Cardiac atrium fibroblast (primary cell): Measurements from ENCODE around the gene NCAPG2. TPM values are rescaled to one million over a fixed set of nuclear protein-coding genes. Genes with fewer than 3 reads are reported as not detected.

ENCODE experiments used
- total RNA-seq: library from RNA; depleted of rRNA; stranded (reverse); fragments of >200 nt; gene quantifications from 2 replicates; pipeline ENCODE4 v1.2.3, GENCODE V29; 2015

Gene NCAPG2, protein sequence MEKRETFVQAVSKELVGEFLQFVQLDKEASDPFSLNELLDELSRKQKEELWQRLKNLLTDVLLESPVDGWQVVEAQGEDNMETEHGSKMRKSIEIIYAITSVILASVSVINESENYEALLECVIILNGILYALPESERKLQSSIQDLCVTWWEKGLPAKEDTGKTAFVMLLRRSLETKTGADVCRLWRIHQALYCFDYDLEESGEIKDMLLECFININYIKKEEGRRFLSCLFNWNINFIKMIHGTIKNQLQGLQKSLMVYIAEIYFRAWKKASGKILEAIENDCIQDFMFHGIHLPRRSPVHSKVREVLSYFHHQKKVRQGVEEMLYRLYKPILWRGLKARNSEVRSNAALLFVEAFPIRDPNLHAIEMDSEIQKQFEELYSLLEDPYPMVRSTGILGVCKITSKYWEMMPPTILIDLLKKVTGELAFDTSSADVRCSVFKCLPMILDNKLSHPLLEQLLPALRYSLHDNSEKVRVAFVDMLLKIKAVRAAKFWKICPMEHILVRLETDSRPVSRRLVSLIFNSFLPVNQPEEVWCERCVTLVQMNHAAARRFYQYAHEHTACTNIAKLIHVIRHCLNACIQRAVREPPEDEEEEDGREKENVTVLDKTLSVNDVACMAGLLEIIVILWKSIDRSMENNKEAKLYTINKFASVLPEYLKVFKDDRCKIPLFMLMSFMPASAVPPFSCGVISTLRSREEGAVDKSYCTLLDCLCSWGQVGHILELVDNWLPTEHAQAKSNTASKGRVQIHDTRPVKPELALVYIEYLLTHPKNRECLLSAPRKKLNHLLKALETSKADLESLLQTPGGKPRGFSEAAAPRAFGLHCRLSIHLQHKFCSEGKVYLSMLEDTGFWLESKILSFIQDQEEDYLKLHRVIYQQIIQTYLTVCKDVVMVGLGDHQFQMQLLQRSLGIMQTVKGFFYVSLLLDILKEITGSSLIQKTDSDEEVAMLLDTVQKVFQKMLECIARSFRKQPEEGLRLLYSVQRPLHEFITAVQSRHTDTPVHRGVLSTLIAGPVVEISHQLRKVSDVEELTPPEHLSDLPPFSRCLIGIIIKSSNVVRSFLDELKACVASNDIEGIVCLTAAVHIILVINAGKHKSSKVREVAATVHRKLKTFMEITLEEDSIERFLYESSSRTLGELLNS
- total RNA-seq = 6.0 and 6.5 TPM in 2 replicates

GRCh38 chr7:158704524-158705233 lies at the start of gene NCAPG2:
Gene NCAPG2, minus strand, starts transcription at chr7:158704804. Its CDS starts 2,905 bp downstream, at chr7:158701899.

DNA sequence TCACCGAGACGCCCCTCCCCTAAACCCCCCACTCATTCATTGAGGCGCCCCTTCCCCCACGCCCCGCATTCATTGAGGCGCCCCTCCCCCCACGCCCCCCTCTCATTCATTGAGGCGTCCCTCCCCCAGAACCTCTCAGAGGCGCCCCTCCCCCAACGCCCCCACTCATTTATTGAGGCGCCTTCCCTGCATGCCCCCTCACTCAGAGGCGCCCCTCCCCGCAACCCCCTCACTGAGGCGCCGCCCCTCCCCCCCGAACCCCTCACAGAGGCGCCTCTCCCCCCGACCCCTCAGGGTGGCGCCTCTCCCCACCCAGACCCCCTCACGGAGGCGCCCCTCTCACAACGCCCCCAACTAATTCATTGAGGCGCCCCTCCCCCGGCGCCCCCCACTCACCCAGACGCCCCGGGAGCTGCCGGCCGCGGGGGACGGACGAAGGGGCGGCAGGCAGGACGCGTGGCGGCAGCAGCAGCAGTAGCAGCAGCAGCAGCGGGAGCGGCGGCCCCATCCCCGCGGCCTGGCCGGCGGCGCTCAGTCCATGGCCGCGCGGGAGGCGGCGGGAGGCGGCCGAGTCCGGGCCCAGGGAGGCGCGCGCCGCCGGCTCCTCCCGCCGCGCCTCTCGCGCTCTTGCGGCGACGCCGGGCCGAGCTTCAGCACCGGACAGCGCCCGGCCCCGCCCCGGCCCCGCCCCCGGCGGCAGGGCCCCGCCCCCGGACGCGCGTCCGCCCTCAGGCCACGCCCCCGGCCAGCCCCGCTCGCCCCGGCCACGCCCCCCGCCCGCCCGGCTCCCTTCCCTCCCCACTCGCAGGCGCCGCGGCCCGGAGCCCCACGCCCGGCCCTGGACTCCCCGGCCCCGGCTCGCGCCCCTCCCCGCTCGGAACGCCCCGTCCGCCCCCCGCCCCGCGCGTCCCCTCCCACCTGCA lies 117.2 kb downstream of the NCAPG2 start, which contains the start of gene PTPRN2:
TSS of gene PTPRN2 (minus strand) at position 662 of the 923 bp plus-strand sequence.

Other genes starting within 250 kb of the NCAPG2 start
- gene PTPRN2, start 117.0 kb downstream of the NCAPG2 start, total RNA-seq = 3.4 and 4.2 TPM in 2 replicates
- 67.0 and 72.3 TPM in 2 replicates for gene ESYT2, start 124.7 kb upstream of the NCAPG2 start, total RNA-seq
- 2.5 and 9.4 TPM in 2 replicates for gene DYNC2I1, start 151.8 kb upstream of the NCAPG2 start, total RNA-seq